AG09319 (cell line): ENCODE data around the gene STOX2.

ENCODE experiments used
- DNase-seq: peaks from one replicate; pipeline ENCODE4 v3.0.0-alpha.2; 2010; ENCODE audit warnings: low read depth; ENCODE audit errors: extremely low read depth
- CTCF ChIP-seq: IDR thresholded peaks from 2 replicates; pipeline ENCODE4 v1.5.1; 2011; ENCODE audit warnings: low read depth, mild to moderate bottlenecking, inconsistent platforms, low read length, moderate library complexity

STOX2 gene

GRCh38 chr4:183996868-183997267 is 91.8 kb downstream of the STOX2 start:
- DNase-seq = no peak
- no peak for TF ChIP-seq CTCF

GRCh38 chr4:183999435-183999834 is 94.3 kb downstream of the STOX2 start:
- no peak for TF ChIP-seq CTCF
- no peak for DNase-seq

GRCh38 chr4:184000457-184001396 is 95.6 kb downstream of the STOX2 start:
- no peak for TF ChIP-seq CTCF
- DNase-seq = no peak

- no peak for DNase-seq
- no peak for TF ChIP-seq CTCF
These were observed 98.3 kb downstream of the STOX2 start for GRCh38 chr4:184003433-184003832.

- DNase-seq = no peak
These were observed 102.8 kb downstream of the STOX2 start for GRCh38 chr4:184007891-184008290.

GRCh38 chr4:184010696-184011095 is 105.6 kb downstream of the STOX2 start:
- TF ChIP-seq CTCF = no peak
- DNase-seq = no peak

More at GRCh38 chr4:184007891-184008290, 102.8 kb downstream of the STOX2 start:
- no peak for TF ChIP-seq CTCF

GRCh38 chr4:184011826-184012380 is 106.8 kb downstream of the STOX2 start:
- TF ChIP-seq CTCF = no peak
- no peak for DNase-seq
